SK-N-MC (cell line): ENCODE results near the gene PAX2.

Experiments used
- EZH2 ChIP-seq: fragments of 200-600 bp; sonication (generic); IDR thresholded peaks from one replicate; pipeline ENCODE4 v1.6.1; 2017; ENCODE audit warnings: antibody characterized with exemption
- POLR2AphosphoS5 ChIP-seq: IDR thresholded peaks from 2 replicates; pipeline ENCODE4 v1.6.1; 2012; ENCODE audit warnings: mild to moderate bottlenecking, low read depth, low read length, borderline replicate concordance

GRCh38 chr10:100824886-100825285 is 79.5 kb downstream of the PAX2 start:
- TF ChIP-seq EZH2 (no peak), POLR2AphosphoS5 (no peak)
